Hepatocyte (in vitro differentiated cells): ENCODE data around the gene KIFC3. TPM values are rescaled to one million over a fixed set of nuclear protein-coding genes. Genes with fewer than 3 reads are reported as not detected.

Source experiments
- DNase-seq: peaks from one replicate; pipeline ENCODE4 v3.0.0-alpha.2; 2016; ENCODE audit warnings: low spot score
- H2AFZ ChIP-seq: fragments of 200-600 bp; sonication (generic); 2 replicates; pipeline ENCODE4 v1.6.0; 2016; ENCODE audit warnings: antibody characterized with exemption, mild to moderate bottlenecking
- H3K27ac ChIP-seq: fragments of 200-600 bp; sonication (generic); 2 replicates; pipeline ENCODE4 v1.5.1; 2016; ENCODE audit warnings: mild to moderate bottlenecking
- H3K27me3 ChIP-seq: fragments of 200-600 bp; sonication (generic); 2 replicates; pipeline ENCODE4 v1.6.1; 2016
- H3K36me3 ChIP-seq: fragments of 200-600 bp; sonication (generic); replicated peaks from 2 replicates; pipeline ENCODE4 v1.5.1; 2016; ENCODE audit warnings: low read depth; ENCODE audit not compliant: insufficient read depth
- H3K4me1 ChIP-seq: fragments of 200-600 bp; sonication (generic); 2 replicates; pipeline ENCODE4 v1.5.1; 2016; ENCODE audit warnings: mild to moderate bottlenecking, moderate library complexity; ENCODE audit not compliant: insufficient read depth
- H3K4me2 ChIP-seq: fragments of 200-600 bp; sonication (generic); 2 replicates; pipeline ENCODE4 v1.6.0; 2016
- H3K4me3 ChIP-seq: fragments of 200-600 bp; sonication (generic); 2 replicates; pipeline ENCODE4 v1.5.1; 2016; ENCODE audit warnings: mild to moderate bottlenecking
- H3K79me2 ChIP-seq: fragments of 200-600 bp; sonication (generic); 2 replicates; pipeline ENCODE4 v1.6.0; 2017; ENCODE audit warnings: mild to moderate bottlenecking
- H3K9me2 ChIP-seq: fragments of 200-600 bp; sonication (generic); replicated peaks from 2 replicates; pipeline ENCODE4 v1.6.0; 2017; ENCODE audit warnings: mild to moderate bottlenecking; ENCODE audit not compliant: insufficient read depth
- H3K9me3 ChIP-seq: fragments of 200-600 bp; sonication (generic); 2 replicates; pipeline ENCODE4 v1.5.1; 2016; ENCODE audit warnings: low read depth, mild to moderate bottlenecking
- H4K20me1 ChIP-seq: fragments of 200-600 bp; sonication (generic); 2 replicates; pipeline ENCODE4 v1.6.0; 2016; ENCODE audit warnings: mild to moderate bottlenecking; ENCODE audit not compliant: insufficient read depth, poor library complexity, severe bottlenecking
- CTCF ChIP-seq: fragments of 200-600 bp; sonication (generic); IDR thresholded peaks from 2 replicates; pipeline ENCODE4 v1.5.1; 2016; ENCODE audit warnings: antibody characterized with exemption, mild to moderate bottlenecking; ENCODE audit not compliant: poor library complexity
- EZH2 ChIP-seq: fragments of 200-600 bp; sonication (generic); IDR thresholded peaks from 2 replicates; pipeline ENCODE4 v1.6.1; 2016; ENCODE audit warnings: antibody characterized with exemption, mild to moderate bottlenecking, borderline replicate concordance
- EZH2phosphoT487 ChIP-seq: fragments of 200-600 bp; sonication (generic); IDR thresholded peaks from one replicate; pipeline ENCODE4 v1.6.1; 2018; ENCODE audit warnings: antibody characterized with exemption, mild to moderate bottlenecking, low read depth, moderate library complexity; ENCODE audit not compliant: unreplicated experiment, severe bottlenecking
- WGBS: methylation state at CpG from one replicate; pipeline ENCODE4 v1.1.6; 2016; ENCODE audit warnings: low lambda C conversion rate; ENCODE audit errors: missing lambda C conversion rate; 5-methylcytosine and 5-hydroxymethylcytosine counted together
- polyA plus RNA-seq: library from polyadenylated mRNA; unstranded; fragments of >200 nt; fragmentation: Nextera tagmentation; extraction: Ambion mirVana; gene quantifications from 2 replicates; pipeline ENCODE4 v1.2.1, GENCODE V29; 2016
- total RNA-seq: library from RNA; depleted of rRNA; stranded (reverse); fragments of >200 nt; gene quantifications from 2 replicates; pipeline ENCODE4 v1.2.3, GENCODE V29; 2014

KIFC3 gene
- total and polyA plus RNA-seq, 2 experiments from 2014 or later, result 49.7 to 55.3 TPM

GRCh38 chr16:57846078-57846697 is 43.9 kb upstream of the KIFC3 start:
- Histone ChIP-seq H4K20me1 (no peaks in the 10 kb centered on the region), H3K36me3 (no peaks in the 10 kb centered on the region), H3K79me2 (no peaks in the 10 kb centered on the region), H3K4me3 (no peak overlapping the region), H3K27me3 (no peaks in the 10 kb centered on the region), H3K4me1 (no peaks in the 10 kb centered on the region), H3K27ac (no peak overlapping the region), H3K9me2 (no peaks in the 10 kb centered on the region), H3K9me3 (no peaks in the 10 kb centered on the region), H2AFZ (no peak overlapping the region), H3K4me2 (no peak overlapping the region)
- TF ChIP-seq EZH2 (no peak), CTCF (no peak), EZH2phosphoT487 (no peak)
- WGBS, result 30% methylated on average over 9 of the region's 9 CpGs
- no peak for DNase-seq

- DNase-seq, result no peak
- no peak overlapping the region for H3K4me3 ChIP-seq
- H4K20me1 ChIP-seq, result no peaks in the 10 kb centered on the region
- 85% methylated on average over 8 of the region's 8 CpGs for WGBS
- no peak overlapping the region for H3K4me2 ChIP-seq
- H3K79me2 ChIP-seq, result no peaks in the 10 kb centered on the region
- H2AFZ ChIP-seq, result no peak overlapping the region
- no peaks in the 10 kb centered on the region for H3K4me1 ChIP-seq
- H3K9me2 ChIP-seq, result no peaks in the 10 kb centered on the region
- no peaks in the 10 kb centered on the region for H3K27me3 ChIP-seq
- TF ChIP-seq CTCF, result no peak
- TF ChIP-seq EZH2phosphoT487, result no peak
- no peak for TF ChIP-seq EZH2
- H3K27ac ChIP-seq, result no peak overlapping the region
- H3K36me3 ChIP-seq, result no peaks in the 10 kb centered on the region
- no peaks in the 10 kb centered on the region for H3K9me3 ChIP-seq
Observed at GRCh38 chr16:57845115-57845514, 42.8 kb upstream of the KIFC3 start.

GRCh38 chr16:57844416-57845030 is 42.2 kb upstream of the KIFC3 start:
- 74% methylated on average over 10 of the region's 10 CpGs for WGBS
- no peaks in the 10 kb centered on the region for H3K27me3 ChIP-seq

More at GRCh38 chr16:57844416-57845030, 42.2 kb upstream of the KIFC3 start:
- Histone ChIP-seq H3K4me3 (no peak overlapping the region), H3K27ac (no peak overlapping the region), H3K9me3 (no peaks in the 10 kb centered on the region), H3K4me2 (no peak overlapping the region), H3K79me2 (no peaks in the 10 kb centered on the region), H2AFZ (no peak overlapping the region), H3K36me3 (no peaks in the 10 kb centered on the region), H3K4me1 (no peaks in the 10 kb centered on the region), H3K9me2 (no peaks in the 10 kb centered on the region), H4K20me1 (no peaks in the 10 kb centered on the region)
- TF ChIP-seq CTCF, result no peak
- TF ChIP-seq EZH2phosphoT487, result no peak
- no peak for TF ChIP-seq EZH2
- DNase-seq, result no peak
